ENCODE results near the gene COL12A1. TPM values are rescaled to one million over a fixed set of nuclear protein-coding genes. Genes with fewer than 3 reads are reported as not detected.

Gene COL12A1
- total and polyA plus RNA-seq, 2 experiments from 2014 or later = 0.32 to 0.66 TPM

GRCh38 chr6:75243333-75244062 lies 37.6 kb upstream of the COL12A1 start, which contains the start of gene COX7A2:
Gene COX7A2 (minus strand): TSS chr6:75243801. CDS start chr6:75243734, 67 bp downstream.
- Histone ChIP-seq H3K27ac (peak within 1 kb of the TSS; percentile 90), H3K27me3 (no peaks in the 10 kb centered on the region), H3K9me3 (ENCODE audit: low read depth) (no peaks in the 10 kb centered on the region), H3K4me1 (ENCODE audit: low read depth) (no peaks in the 10 kb centered on the region), H3K36me3 (peaks cover 17% of the 10 kb centered on the region), H3K4me3 (peak within 1 kb of the TSS; percentile 86)
- TF ChIP-seq CTCF (IDR thresholded peaks at IDR 0.05; ENCODE audit: low read depth, low read length) = no peak
- peak; percentile 96 to 99 for DNase-seq (ENCODE audit: low read depth in 1 of 2, low spot score in 1 of 2)

- no peak for TF ChIP-seq CTCF (IDR thresholded peaks at IDR 0.05; ENCODE audit: low read depth, low read length)
- no peak for DNase-seq (ENCODE audit: low read depth in 1 of 2, low spot score in 1 of 2)
- H3K4me3 ChIP-seq = no peak overlapping the region
- peak overlapping the region; percentile 35 for H3K27ac ChIP-seq
- H3K9me3 ChIP-seq (ENCODE audit: low read depth) = no peaks in the 10 kb centered on the region
- no peaks in the 10 kb centered on the region for H3K27me3 ChIP-seq
- H3K36me3 ChIP-seq = peaks cover 33% of the 10 kb centered on the region
- no peaks in the 10 kb centered on the region for H3K4me1 ChIP-seq (ENCODE audit: low read depth)
Measured at GRCh38 chr6:75236630-75237029, 30.8 kb upstream of the COL12A1 start.

- no peaks in the 10 kb centered on the region for H3K4me1 ChIP-seq (ENCODE audit: low read depth)
- no peak for DNase-seq (ENCODE audit: low read depth in 1 of 2, low spot score in 1 of 2)
- no peak for TF ChIP-seq CTCF (IDR thresholded peaks at IDR 0.05; ENCODE audit: low read depth, low read length)
- no peaks in the 10 kb centered on the region for H3K27me3 ChIP-seq
- no peaks in the 10 kb centered on the region for H3K9me3 ChIP-seq (ENCODE audit: low read depth)
- no peak overlapping the region for H3K4me3 ChIP-seq
- peaks cover 24% of the 10 kb centered on the region for H3K36me3 ChIP-seq
- no peak overlapping the region for H3K27ac ChIP-seq
Measured at GRCh38 chr6:75235271-75235670, 29.4 kb upstream of the COL12A1 start.

GRCh38 chr6:75234126-75234865 lies 28.4 kb upstream of the COL12A1 start:
- no peaks in the 10 kb centered on the region for H3K4me1 ChIP-seq (ENCODE audit: low read depth)
- no peak for DNase-seq (ENCODE audit: low read depth in 1 of 2, low spot score in 1 of 2)
- H3K9me3 ChIP-seq (ENCODE audit: low read depth) = no peaks in the 10 kb centered on the region
- no peak for TF ChIP-seq CTCF (IDR thresholded peaks at IDR 0.05; ENCODE audit: low read depth, low read length)
- no peak overlapping the region for H3K4me3 ChIP-seq
- H3K27ac ChIP-seq = no peak overlapping the region
- no peaks in the 10 kb centered on the region for H3K27me3 ChIP-seq
- H3K36me3 ChIP-seq = peaks cover 18% of the 10 kb centered on the region

- no peak overlapping the region for H3K27ac ChIP-seq
- no peaks in the 10 kb centered on the region for H3K4me1 ChIP-seq (ENCODE audit: low read depth)
- no peaks in the 10 kb centered on the region for H3K9me3 ChIP-seq (ENCODE audit: low read depth)
- H3K36me3 ChIP-seq = peaks cover 15% of the 10 kb centered on the region
- no peak for DNase-seq (ENCODE audit: low read depth in 1 of 2, low spot score in 1 of 2)
- no peak for TF ChIP-seq CTCF (IDR thresholded peaks at IDR 0.05; ENCODE audit: low read depth, low read length)
- H3K27me3 ChIP-seq = no peaks in the 10 kb centered on the region
- no peak overlapping the region for H3K4me3 ChIP-seq
Measured at GRCh38 chr6:75233092-75233615, 27.3 kb upstream of the COL12A1 start.

All from cardiac muscle cell (in vitro differentiated cells and primary cell).